H4 (cell line): Measurements from ENCODE around the gene INPP5B. TPM values are rescaled to one million over a fixed set of nuclear protein-coding genes. Genes with fewer than 3 reads are reported as not detected.
"Not testable (repeated sequence)": the region's sequence is repeated elsewhere in the genome, so short reads cannot be mapped to it uniquely, and the experiment has no call there.

ENCODE experiments used
- DNase-seq: peaks from one replicate; pipeline ENCODE4 v3.0.0-alpha.2; 2015; ENCODE audit warnings: low spot score
- total RNA-seq: library from RNA; depleted of rRNA; stranded (reverse); fragments of >200 nt; shearing (Covaris generic); gene quantifications from 2 replicates; pipeline ENCODE4 v1.2.3, GENCODE V29; 2014; rRNA removed

INPP5B gene
- 10.3 and 11.7 TPM in 2 replicates for total RNA-seq

DNA sequence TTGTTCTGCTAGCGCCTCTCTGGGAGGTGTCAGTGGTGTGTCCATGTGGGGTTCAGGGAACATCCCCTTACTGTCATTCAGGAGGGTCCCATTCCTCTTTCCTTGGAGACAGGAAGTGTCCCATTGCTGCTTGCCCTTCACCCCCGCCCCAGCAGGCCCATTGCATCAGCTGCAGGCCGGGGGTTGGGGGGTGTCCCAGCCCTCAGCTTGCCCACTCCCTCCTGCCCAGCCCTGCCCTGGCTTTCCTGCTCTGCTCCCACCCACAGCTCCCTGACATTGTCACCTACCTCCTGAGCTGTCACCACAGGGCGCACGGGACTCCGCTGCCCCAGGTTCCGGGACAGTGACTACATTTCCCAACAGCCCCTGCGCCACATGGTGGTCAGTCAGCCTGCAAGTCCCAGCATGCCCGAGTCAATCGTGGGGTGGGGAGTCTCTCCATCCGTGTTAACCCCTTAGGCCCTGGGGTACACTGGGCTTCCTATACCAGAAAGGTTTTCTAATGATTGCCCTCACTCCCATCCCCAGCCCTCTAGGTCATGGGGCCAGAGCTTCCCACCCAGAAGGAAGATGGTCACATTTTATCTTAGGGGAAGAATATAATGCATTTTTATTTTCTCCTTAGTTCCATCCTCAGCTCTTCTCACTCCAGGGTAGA lies at the start of gene INPP5B:
Gene INPP5B, minus strand, starts transcription at position 351 of the 658 bp plus-strand sequence. CDS start 745 bp downstream, outside the sequence.
- peak; percentile 86 for DNase-seq

DNA sequence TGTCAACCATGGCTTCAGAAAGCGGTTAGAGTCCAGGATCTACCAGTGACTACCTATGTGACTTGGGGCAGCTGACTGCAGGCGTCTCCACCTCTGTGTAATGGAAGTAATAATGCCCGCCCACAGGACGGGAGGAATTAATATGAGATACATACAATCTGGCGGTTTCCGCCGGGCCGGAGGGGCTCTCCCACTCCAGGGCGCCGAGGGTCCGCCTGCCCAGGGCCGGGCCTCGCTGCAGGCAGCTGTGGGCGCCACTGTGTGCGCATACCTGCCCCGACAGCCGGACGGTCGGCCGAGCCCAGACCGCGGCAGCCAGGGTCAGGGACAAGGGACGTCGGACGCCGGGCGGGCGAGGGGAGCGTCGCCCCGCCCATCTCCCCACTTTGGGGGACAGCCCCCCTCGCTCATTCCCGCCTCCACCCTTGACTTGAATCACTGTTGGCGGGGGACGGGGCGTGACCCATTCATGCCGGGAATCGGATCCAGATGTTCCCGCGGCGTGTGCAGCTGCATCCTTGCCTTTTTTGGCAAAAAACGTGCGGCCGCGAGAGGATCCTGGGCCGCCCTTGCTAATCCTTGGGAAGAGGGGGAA lies 49.0 kb upstream of the INPP5B start:
- no peak for DNase-seq

DNA sequence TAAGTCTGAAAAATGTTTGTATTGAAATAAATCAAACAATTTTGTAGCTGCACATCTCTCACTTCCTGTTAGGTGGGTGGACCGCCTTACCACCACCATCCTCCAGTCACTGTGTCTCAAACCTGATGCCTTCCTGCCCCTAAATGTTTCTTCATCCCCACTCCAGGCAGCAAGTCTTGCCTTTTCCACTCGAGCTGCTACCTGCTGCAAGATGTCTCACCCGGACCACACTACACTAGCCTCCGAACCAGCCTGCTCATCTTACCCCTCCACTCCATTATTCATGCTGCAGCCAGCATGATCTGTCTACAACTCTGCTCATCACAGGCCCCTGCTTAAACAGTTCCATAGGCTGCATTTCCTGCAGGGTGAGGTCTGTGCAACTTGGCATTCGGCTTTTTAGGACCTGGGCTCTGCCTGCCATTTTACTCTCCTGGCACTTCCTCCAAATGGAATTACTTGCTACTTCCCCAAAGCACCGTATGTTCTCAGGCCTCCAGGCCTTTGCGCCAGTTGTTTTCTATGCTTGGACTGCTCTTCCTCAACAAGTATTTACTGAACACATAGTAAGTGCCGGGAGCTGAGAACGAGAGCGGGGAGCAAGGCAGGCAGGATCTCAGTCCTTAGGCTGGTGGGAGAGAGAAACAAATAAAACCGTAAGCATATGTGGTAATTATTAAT lies 48.2 kb upstream of the INPP5B start:
- no peak for DNase-seq

DNA sequence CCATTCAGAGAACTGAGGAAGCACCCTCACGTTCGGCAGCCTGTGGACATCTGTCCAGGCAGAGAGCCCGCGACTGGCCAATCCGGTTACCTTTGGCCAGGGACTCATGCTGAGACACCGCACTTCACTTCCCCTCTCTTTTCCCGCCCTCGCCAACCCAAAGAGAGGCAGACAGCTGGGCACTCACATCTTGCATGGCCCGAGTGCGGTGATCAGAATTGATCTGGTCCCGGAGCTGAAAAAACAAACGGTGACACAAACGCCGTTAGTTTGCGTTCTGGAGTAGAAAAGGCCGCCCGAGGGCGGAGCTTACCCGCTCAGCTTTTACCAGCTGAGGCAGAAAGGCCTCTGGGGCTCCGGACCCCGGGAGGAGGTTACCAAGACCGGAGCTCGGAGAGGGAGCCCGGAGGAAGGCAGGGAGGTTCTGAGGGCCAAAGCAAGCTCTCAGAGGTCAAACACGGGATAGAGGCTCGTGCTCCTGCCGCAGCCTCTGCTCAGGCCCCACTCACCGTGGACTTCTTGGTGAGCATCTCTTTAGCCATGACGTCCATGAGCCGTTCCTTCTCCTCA lies 42.6 kb upstream of the INPP5B start:
- DNase-seq = no peak

DNA sequence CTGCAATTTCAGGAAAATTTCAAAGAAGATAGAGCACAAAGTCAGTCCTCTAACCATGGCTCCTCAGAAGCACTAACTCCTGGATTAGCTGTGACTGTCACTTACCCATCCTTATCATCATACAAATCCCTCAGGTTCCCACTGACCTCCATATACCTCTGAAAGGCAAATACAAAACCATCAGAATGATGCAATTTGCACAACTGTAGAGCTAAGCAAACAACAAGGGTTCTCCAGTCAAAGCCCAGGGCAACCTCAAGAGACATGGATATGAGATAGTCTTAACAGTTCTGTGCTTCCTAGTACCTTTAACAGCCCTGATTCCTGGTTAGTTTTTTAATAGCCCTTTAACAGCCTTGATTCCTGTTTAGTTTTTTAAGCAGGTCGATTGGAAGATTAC lies 40.8 kb upstream of the INPP5B start:
- DNase-seq = no peak

DNA sequence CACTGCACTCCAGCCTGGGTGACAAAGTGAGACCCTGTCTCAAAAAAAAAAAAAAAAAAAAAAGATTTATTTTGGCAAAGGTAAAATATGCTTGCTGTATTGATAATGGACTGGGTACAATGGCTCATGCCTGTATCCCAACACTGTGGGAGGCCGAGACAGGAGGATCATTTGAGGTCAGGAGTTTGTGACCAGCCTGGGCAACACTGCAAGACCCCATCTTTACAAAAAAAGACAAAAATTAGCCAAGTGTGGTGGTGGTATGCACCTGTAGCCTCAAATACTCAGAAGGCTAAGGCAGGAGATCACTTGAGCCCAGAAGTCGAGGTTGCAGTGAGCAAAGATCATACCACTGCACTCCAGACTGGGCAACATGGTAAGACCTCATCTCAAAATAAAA lies 36.7 kb upstream of the INPP5B start:
- no peak for DNase-seq

DNA sequence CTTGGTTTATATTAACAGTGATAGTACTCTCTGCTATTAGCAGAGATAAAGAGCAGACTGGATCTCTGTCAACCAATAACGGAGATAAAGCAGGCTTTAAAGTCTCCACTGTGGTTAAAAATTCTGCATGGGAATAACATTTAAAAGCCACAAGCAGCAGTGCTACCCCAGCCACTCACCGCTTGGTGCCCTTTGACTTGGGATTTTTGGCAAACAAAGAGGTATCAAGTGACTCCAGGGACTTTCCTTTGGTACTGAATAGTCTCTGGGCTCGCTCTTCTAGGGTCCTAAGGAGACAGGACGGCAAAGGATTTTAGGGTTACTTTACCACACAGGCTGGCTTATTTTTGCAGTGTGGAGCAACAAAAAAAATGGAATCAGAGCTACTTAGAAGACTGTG lies 31.7 kb upstream of the INPP5B start:
- no peak for DNase-seq

DNA sequence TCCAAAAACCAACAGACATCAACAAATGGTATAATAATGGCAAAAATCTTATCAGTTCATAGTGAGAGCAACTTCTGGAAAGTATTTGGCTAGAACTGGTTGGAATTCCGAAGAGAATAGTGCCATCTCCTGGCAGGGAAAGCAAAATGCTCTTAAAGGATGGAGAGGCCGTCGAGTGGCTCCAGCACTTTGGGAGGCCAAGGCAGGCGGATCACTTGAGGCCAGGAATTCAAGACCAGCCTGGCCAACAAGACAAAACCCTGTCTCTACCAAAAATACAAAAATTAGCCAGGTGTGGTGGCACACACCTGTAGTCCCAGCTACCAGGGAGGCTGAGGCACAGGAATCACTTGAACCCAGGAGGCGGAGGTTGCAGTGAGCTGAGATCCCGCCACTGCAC lies 28.2 kb upstream of the INPP5B start:
- DNase-seq = peak; percentile 39

DNA sequence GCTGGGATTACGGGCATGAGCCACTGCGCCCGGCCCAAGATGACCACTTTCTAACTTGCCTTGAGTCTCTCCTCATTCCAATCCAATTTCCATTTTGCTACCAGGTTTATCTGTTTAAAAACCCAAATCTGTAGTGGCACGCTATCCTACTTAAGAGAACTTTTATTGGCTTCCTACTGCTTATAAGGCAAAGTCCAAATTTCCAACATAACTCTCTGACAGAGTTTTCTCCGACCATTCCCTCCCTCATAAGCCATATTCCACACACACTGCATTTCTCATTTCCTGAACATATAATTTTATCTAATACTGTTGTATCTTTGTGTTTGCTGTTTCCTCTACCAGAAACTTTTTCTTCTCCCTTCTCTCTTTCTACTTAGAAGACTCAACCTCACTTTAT lies 27.7 kb upstream of the INPP5B start:
- DNase-seq = no peak

DNA sequence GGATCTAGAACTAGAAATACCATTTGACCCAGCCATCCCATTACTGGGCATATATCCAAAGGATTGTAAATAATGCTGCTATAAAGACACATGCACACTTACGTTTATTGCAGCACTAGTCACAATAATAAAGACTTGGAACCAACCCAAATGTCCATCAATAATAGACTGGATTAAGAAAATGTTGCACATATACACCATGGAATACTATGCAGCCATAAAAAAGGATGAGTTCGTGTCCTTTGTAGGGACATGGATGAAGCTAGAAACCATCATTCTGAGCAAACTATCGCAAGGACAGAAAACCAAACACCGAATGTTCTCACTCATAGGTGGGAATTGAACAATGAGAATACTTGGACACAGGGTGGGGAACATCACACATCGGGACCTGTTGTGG lies 26.8 kb upstream of the INPP5B start:
- DNase-seq = not testable (repeated sequence)

DNA sequence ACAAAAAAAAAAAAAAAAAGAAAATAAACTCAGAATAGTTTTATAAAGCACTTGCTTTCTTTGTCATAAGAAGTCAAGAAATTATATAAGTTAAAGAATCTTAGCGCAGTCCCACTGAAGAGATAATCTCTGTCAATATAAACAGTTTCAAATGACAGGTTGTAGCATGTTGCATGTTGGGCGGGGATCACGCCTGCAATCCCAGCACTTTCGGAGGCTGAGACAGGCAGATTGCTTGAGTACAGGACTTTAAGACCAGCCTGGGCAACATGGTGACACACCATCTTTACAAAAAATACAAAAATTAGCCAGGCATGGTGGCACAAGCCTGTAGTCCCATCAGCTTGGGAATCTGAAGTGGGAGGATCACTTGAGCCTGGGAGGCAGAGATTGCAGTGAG lies 18.4 kb upstream of the INPP5B start:
- DNase-seq = no peak

DNA sequence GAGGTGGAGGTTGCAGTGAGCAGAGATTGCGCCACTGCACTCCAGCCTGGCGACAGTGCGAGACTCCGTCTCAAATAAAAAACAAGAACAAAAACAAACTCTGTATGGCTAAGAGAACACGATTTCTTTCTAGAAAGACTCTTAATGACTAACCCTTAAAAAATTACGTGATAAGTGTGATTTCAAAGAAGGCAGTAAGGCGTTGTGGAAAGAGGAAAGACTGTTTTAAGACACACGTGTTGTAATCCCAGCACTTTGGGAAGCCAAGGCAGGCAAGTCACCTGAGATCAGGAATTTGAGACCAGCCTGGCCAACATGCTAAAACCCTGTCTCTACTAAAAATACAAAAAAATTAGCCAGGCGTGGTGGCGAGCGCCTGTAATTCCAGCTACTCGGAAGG lies 17.3 kb upstream of the INPP5B start:
- DNase-seq = not testable (repeated sequence)

DNA sequence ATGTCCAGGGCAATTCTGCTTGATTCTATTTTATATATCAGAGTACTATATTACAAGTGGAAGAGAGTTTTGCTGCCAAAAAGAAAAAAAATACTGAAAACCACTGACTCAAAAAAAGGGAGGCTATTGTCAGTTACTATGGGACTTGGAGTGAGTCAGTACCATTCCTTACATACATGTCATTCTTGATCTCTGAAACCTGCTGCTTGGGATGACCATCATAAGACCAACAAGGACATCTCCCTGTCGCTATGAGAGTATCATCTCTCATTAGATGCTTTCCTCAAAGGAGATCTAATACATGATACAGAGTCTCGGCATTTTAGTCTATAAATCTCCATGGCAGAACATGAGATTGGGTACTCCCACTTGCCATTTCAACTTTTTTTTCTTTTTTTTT lies 11.8 kb upstream of the INPP5B start:
- DNase-seq = no peak

DNA sequence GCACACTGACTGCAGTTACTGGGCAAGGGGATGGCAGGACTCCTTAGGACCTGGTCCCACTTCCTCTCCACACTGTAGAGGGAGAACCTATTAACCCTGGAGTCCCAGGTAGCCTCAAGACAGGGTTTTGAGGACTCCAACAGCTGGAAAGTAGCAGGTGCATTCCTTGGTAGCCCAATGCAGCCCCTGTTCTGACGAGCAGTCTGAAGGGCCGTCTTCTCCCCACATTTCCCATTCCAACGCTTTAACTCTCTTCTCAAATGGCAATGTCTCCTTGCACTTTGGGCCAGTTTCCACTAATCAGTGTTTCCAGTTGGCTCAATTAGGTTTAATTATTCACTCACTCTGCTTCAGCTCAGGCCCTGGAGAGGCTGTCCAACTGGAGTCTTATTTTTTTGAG lies 8.8 kb upstream of the INPP5B start:
- DNase-seq = no peak

DNA sequence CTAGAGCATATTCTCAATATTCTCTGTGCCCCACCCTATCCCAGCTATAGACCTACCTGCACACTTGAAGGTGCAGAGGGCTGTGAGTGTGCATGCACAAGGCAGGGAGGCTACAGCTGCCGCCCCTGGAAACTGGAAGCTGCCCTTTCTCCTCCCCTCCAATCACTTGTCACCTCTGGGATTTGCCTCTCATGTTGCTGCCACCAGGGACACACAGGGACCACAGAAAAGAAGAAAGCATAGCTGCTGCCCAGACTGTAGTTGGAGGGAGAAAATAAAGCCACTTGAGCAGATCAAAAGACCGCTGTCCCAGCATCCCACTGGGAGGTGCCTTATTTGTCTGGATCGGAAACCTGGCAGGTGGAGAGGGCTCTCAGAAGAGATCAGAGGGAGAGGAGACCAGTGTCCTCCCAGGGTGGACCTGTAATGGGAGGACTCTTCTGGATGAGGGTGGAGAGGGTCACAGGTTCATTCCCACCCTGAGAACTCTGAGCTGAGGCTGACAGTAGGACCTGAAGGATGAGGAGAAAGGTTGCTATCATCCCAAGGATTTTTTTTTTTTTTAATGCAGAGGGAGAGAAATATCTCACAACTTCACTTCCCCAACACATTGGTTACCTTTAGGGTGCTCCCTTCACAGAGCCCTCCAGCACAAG lies 7.6 kb upstream of the INPP5B start:
- DNase-seq = no peak

DNA sequence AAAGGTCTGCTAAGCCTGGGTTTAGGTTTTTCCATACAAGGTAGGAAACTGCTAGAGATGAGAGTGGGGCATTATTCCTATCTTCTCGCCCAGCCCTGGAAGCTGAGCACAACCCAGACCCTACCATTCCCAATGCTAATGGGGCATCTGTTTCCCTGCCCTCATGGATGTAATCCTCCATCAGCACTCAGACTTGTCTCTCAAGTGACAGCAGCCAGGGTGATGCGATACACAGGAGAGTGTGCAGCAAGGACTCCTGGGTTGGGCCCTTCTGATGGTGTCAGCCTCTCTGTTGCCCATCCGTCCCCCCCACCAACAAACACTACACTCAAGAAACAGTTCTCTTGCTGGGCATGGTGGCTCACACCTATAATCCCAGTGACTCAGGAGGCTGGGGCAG lies 5.9 kb upstream of the INPP5B start:
- DNase-seq = no peak

DNA sequence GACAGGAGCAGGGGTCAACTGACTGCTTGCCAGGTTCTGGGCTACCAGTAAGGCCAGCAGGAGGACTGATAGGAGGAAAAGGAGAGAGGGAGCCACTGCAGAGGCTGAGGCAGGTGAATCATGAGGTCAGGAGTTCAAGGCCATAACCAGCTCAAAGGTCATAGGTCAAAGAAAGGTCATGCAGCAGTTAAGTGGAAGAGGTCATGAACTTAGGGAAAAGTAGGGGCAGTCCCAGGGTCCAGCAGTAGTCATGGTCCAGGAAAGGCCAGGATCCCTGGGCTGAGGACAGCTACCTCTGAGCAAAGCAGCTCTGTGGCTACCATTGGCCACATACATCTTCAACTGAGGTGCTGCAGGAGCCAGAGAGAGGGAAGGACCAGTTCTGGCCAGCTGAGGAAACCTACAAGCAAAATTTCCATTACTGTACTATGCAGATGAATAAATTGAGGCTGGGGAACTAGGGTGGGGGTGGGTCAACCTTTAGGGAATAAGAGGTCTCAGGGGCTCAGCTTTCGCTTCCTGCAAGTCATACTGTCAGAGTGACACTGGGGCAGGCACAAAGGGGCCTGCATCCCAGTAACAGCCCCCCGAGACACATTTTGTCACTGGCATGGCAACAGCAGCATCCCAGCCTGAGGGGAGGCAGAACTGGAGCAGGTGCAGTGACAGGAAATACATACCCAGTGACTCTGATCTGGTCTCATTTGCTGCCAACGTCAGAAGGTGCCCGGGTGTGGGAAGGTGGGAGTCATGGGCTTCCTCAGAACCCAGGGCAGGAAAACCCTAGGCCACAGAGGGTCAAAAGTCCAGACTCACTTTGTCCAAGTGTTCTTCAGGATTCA lies 5.2 kb upstream of the INPP5B start:
- no peak for DNase-seq

DNA sequence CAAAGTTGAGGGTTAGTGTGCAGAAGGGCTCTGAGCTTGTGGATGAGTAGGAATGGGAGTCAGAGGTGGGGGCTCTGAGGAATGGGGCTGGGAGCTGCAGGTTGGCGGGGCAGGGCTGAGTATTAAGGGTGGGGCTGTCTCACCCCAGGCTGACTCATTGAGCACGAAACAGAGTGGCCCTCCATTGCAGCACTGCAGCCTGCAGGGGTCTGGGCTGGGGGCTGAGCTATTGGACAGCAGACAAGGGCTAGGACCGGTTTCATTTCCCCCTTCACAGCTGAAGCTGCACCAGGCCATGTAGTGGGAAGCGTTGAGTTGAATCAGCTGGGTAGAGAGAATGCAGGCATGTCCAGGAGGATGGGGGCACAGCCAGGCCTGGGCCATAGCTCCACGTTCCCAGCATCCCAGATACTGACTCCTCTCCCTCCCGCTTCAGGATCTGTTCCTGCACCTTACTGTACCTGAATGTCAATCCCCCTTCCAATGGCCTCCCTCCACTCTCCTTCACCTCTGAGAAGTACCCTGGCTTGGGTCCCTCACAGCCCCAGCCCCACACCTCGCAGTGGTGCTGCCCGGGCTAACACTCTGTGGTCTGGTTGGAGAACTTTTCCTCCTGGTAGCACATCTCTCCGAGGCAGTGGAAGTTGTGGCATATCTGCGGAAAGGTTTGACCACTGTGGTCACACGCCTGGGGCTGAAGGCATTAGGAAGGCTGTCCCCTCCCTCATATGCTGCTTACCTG lies 4.4 kb upstream of the INPP5B start:
- DNase-seq = no peak

DNA sequence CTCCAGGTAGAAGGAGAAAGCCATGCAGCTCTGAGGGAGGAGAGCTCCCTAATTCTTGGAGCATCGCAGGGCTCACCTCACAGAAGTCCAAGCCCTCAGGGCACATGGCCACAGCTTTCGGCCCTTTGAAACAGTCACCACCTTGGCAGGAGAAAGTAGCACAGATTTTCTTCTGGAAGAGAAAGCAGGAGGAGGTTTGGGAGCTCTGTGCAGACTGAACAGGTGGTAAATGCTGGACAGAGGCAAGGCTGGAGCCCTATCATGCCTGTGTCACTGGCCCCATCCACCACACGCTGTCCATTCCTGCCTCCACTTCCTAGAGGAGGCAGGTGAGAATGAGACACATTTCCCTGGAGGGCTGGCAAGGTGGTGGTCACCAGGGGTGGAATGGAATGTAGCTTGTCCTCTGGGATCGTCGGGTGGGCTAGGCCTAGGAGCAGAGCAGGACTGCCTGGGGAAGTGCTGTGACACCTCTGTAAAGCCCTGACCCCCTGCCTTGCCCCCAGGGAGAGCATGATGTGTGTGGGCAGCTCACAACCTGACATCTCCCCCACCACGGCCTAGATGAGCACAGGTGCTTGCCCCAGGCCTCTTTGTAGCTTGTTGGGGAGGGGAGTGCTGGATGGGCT lies 2.8 kb upstream of the INPP5B start:
- no peak for DNase-seq

DNA sequence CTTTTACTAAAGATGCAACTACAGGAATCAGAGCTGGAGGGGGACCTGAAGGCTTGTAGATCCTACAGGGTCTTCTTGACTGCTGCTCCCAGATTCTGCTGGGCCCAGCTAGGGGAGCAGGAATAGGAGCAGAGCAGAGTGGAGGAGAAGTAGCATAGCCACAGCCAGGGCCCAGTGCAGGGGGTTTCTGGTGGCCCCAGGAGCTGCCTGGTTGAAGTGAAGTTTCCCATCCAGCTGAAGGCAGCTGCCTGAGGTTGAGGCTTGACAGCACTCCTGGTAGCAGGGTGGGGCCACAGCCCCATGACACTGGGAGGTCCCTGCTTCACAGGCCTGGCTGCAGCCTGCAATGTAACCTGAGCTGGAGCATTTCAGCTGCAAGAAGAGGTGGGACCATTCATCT lies 2.0 kb upstream of the INPP5B start:
- DNase-seq = no peak
